IPS-15b (cell line): ENCODE measurements around the gene MSANTD1.

Experiments used
- H3K27me3 ChIP-seq: one replicate; pipeline ENCODE4 v1.6.1; 2013; ENCODE audit warnings: low read length; ENCODE audit not compliant: control insufficient read depth, insufficient read depth
- H3K36me3 ChIP-seq: one replicate; pipeline ENCODE4 v1.6.1; 2013; ENCODE audit warnings: low read length; ENCODE audit not compliant: control insufficient read depth, insufficient read depth
- H3K4me1 ChIP-seq: one replicate; pipeline ENCODE4 v1.6.1; 2013; ENCODE audit warnings: mild to moderate bottlenecking, low read length; ENCODE audit not compliant: control insufficient read depth, insufficient read depth
- H3K4me3 ChIP-seq: one replicate; pipeline ENCODE4 v1.5.1; 2013; ENCODE audit warnings: low read depth, low read length
- H3K9ac ChIP-seq: one replicate; pipeline ENCODE4 v1.6.1; 2013; ENCODE audit warnings: low read depth, mild to moderate bottlenecking, low read length
- H3K9me3 ChIP-seq: one replicate; pipeline ENCODE4 v1.6.1; 2013; ENCODE audit warnings: mild to moderate bottlenecking, low read length; ENCODE audit not compliant: control insufficient read depth, insufficient read depth

The MSANTD1 gene

DNA sequence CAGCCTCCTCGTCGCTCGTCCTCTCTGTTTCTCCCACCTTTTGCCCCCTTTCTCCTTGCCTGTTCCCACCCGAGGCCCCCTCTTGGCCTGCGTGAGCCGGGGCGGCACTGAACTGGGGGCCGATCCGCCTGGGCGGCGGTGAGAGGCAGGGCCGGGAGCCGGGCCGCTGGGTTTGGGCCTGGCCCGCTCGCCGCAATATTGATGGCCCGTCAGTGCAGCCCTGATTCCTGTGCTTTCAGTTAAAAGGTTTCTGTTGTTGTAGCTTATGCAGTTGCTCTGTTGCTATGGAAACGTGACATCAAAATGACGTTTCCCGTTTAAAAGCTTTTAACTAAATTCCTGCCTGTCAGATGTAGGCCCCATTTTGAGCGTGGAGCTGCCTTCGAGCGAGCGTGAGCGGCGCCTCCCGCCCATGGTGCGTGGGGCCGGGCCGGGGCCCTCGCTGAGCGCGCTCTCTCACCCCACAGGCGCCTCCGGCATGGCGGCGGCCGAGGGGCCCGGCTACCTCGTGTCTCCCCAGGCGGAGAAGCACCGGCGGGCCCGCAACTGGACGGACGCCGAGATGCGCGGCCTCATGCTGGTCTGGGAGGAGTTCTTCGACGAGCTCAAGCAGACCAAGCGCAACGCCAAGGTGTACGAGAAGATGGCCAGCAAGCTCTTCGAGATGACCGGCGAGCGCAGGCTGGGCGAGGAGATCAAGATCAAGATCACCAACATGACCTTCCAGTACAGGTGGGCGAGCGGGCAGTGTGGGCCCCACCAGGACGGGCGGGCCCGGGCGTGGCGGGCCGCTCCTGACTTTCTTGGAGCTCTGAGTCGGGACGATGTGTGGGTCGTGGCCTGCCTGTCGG lies at the start of gene MSANTD1:
Gene MSANTD1, plus strand, starts transcription at position 349 of the 851 bp plus-strand sequence. Its CDS starts 64 bp downstream, at position 413.
- Histone ChIP-seq H3K9me3 (no peaks in the 10 kb centered on the region), H3K4me1 (no peaks in the 10 kb centered on the region), H3K36me3 (peaks cover 6% of the 10 kb centered on the region), H3K27me3 (no peaks in the 10 kb centered on the region), H3K4me3 (no peak within 1 kb of the TSS), H3K9ac (no peak within 1 kb of the TSS)

DNA sequence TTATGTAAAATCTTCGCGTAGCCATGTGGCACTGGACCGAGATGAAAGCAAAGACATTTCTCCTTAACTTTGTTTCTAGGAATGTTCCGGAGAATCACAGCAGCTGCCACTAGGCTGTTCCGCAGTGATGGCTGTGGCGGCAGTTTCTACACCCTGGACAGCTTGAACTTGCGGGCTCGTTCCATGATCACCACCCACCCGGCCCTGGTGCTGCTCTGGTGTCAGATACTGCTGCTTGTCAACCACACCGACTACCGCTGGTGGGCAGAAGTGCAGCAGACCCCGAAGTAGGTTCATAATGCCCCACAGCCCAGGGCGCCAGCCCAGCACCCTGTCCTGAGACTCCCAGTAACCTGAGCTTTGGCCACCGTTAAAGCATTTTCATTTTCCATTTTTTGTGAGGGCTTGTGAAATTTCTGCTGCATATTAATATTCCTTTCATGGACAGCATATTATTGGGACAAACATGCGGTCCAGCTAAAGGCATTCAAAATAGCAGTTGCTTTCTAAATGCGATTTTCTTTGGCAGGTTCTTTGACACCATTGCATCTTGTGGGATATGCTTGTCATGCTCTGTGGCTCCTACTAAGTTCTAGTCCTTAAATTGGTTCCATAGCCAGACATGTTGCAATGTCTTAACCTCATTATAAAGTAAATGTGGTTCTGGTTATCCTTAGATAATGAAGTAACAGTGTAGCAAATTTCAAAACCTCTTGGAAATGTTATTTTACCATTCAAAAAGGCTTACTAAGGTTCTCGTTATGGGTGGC lies 49.1 kb upstream of the MSANTD1 start:
- Histone ChIP-seq H3K36me3 (peaks cover 18% of the 10 kb centered on the region), H3K9ac (no peak overlapping the region), H3K4me3 (no peak overlapping the region)

DNA sequence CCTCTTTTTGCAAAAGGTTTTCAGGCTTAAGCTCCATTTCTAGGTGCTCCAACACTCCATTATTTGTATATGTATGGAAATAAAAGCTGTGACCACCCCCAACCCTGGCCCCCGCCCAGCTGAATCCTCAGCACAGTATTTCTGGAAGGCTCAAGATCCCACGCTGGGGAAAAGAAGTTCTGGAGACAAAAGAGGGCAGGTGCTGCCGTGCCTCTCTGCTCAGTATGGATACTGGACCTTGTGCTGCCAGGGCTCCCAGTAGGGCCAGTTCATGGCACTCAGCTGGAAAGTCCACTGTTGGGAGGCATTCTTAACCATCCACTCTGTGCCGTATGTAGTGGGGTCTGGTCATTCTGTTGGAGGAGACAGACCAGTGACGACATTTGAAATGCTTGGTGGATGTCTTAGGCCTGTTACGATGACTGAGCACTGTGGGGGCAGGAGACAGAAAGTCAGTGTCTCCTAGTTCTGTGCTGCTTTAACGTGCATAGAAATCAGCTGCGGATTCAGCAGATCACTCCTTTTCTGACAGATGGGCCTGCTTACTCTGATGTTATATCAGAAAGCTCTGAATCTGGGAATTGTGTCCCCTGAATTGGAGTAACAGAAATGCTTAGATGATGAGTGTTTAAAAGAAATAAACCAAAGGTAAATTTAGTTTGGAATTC lies 48.4 kb upstream of the MSANTD1 start:
- Histone ChIP-seq H3K36me3 (peaks cover 18% of the 10 kb centered on the region), H3K4me1 (no peaks in the 10 kb centered on the region), H3K9ac (no peak overlapping the region), H3K4me3 (no peak overlapping the region), H3K27me3 (no peaks in the 10 kb centered on the region), H3K9me3 (no peaks in the 10 kb centered on the region)

More for the DNA sequence above, 49.1 kb upstream of the MSANTD1 start:
- H3K9me3 ChIP-seq, result no peaks in the 10 kb centered on the region
- H3K27me3 ChIP-seq, result no peaks in the 10 kb centered on the region
- no peaks in the 10 kb centered on the region for H3K4me1 ChIP-seq

DNA sequence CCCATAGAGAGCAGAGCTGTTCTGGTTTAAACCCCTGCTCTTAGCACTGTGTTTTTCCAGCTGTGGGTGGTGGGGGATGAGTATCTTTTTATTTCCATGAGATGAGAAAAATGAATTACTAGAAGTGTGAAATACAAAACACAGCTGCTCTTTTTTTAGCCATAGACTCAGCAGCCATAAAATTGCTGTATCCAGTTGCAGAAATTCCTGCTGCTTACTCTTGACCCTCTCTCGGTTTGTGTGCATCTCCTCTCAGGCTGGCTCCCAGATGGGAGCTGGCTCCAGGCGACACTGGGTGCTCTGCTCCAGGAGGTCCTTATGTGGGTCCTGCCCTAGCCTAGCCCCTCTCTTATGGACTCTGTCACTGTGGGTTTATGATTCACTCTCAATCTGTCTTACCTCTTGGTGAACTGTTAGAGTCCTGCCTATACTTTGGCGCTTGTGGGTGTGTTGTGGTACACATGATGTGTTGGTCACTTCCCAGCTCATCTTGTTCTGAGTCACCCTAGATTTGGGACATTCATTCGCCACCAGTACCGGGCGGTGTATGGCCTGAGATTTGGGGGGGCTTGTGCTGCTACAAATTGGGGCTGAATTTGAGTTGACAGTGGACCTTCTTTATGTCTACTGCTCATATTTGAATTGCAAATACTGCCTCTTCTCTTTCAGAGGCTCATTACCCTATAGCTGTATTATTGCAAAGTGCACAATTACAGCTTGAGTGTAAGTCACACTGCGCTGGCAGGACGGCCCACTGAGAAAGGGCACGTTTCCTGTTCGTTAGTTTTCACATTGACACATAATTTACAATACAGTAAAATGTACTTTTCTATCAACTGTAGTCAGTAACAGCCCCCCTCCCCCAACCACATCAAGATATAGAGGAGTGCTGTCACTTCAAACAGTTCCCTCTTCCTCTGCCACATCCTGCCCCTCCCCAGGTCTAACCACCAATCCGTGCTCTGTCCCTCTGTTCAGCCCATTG lies 46.9 kb upstream of the MSANTD1 start:
- no peak overlapping the region for H3K4me3 ChIP-seq

DNA sequence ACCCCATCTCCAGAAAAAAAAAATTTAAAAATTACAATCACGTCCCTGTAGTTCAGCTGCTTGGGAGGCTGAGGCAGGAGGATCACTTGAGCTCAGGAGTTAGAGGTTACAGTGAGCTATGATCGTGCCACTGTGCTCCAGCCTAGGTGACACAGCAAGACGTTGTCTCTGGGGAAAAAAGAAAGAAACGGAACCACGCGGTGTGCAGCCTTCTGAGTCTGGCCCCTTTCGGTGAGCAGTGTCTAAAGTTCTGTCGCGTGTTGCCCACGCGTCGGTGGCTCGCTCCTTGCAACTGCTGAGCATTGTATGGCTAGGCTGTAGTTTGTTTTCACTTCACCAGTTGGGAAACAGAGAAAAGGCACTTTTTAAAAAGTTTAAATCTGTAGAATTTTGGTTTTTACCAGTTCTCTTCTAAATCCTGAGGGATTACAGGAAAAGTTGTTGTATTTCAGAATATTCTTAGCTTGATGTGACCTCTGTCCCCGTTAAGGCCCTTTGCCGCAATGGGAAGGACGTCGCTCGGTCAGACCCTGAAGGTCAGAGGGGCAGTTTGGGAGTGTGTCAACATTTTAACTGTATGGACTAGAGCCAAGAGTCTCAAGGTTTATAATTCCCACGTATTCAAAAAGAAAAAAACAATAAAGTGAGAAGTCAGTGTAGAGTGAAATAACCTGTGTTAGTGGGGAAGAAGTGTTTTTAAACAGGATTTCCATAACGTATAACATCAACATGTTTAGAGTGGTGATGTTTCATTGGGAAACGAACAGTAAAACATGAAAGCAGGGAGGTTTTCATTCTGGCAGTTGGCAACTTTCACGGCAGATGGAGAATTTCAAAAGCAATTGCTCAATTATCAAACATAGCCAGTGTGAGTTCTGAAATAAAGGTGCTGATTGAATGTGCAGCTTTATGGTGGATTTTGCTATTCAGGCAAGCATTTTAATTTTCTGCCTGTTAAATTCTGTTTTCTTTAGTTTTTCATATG lies 45.8 kb upstream of the MSANTD1 start:
- no peaks in the 10 kb centered on the region for H3K4me1 ChIP-seq
- H3K36me3 ChIP-seq, result peaks cover 19% of the 10 kb centered on the region
- H3K9ac ChIP-seq, result no peak overlapping the region
- H3K4me3 ChIP-seq, result no peak overlapping the region
- no peaks in the 10 kb centered on the region for H3K27me3 ChIP-seq
- H3K9me3 ChIP-seq, result no peaks in the 10 kb centered on the region

More for the DNA sequence above, 46.9 kb upstream of the MSANTD1 start:
- peaks cover 23% of the 10 kb centered on the region for H3K36me3 ChIP-seq
- H3K9ac ChIP-seq, result no peak overlapping the region
- no peaks in the 10 kb centered on the region for H3K4me1 ChIP-seq
- no peaks in the 10 kb centered on the region for H3K27me3 ChIP-seq
- H3K9me3 ChIP-seq, result no peaks in the 10 kb centered on the region

DNA sequence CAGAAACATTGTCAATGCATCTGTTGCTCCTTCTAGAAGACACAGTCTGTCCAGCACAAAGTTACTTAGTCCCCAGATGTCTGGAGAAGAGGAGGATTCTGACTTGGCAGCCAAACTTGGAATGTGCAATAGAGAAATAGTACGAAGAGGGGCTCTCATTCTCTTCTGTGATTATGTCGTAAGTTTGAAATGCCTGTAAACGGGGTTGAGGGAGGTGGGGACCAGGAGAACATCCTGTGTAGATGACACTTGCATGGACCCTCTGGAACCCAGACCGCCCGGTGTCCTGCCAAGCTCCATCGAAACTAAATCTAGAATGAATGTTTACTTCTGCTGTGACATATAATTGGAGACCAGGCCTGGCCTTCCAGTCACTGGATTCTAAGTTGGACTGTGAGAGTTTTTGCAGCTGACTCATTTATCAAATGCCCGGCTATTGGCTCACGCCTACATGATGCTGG lies 45.0 kb upstream of the MSANTD1 start:
- Histone ChIP-seq H3K36me3 (peaks cover 26% of the 10 kb centered on the region), H3K4me1 (no peaks in the 10 kb centered on the region), H3K4me3 (no peak overlapping the region), H3K9me3 (no peaks in the 10 kb centered on the region), H3K27me3 (no peaks in the 10 kb centered on the region), H3K9ac (no peak overlapping the region)

DNA sequence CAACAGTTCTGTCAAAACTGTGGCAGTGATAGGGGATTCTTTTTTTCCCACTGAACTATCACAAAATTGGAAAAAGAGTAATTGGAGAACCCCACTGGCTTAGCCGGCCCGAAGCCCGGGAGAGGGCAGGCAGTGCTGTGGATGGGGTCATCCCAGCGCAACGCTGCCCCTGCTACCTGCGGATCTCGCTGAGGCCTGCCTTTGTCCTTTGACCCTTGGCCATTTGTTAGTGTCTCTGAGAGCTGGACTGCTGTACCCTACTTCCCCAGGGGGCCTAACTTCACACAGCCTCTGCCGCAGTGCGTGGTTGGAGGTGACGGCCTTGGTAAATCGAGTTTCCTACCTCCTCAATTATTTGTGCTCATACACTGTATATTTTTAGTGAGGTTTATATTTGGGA lies 43.0 kb upstream of the MSANTD1 start:
- Histone ChIP-seq H3K4me1 (no peaks in the 10 kb centered on the region), H3K36me3 (peaks cover 26% of the 10 kb centered on the region), H3K9ac (no peak overlapping the region), H3K27me3 (no peaks in the 10 kb centered on the region), H3K9me3 (no peaks in the 10 kb centered on the region), H3K4me3 (no peak overlapping the region)

DNA sequence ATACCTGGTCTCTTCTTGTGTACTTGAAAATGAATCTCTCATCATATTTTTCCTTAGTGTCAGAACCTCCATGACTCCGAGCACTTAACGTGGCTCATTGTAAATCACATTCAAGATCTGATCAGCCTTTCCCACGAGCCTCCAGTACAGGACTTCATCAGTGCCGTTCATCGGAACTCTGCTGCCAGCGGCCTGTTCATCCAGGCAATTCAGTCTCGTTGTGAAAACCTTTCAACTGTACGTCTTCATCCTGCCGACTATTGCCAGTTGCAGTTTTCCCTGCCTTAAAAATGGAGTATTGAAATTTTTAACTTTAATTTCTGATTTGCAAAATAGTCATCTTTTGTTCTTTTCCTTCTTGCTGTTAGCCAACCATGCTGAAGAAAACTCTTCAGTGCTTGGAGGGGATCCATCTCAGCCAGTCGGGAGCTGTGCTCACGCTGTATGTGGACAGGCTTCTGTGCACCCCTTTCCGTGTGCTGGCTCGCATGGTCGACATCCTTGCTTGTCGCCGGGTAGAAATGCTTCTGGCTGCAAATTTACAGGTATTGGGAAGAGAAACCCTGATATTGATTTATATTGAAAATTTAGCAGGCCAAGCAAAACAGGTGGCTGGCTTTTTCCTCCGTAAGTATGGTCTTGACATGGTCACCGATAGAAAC lies 42.4 kb upstream of the MSANTD1 start:
- Histone ChIP-seq H3K9ac (no peak overlapping the region), H3K27me3 (no peaks in the 10 kb centered on the region), H3K36me3 (peaks cover 26% of the 10 kb centered on the region), H3K4me1 (no peaks in the 10 kb centered on the region), H3K9me3 (no peaks in the 10 kb centered on the region), H3K4me3 (no peak overlapping the region)

DNA sequence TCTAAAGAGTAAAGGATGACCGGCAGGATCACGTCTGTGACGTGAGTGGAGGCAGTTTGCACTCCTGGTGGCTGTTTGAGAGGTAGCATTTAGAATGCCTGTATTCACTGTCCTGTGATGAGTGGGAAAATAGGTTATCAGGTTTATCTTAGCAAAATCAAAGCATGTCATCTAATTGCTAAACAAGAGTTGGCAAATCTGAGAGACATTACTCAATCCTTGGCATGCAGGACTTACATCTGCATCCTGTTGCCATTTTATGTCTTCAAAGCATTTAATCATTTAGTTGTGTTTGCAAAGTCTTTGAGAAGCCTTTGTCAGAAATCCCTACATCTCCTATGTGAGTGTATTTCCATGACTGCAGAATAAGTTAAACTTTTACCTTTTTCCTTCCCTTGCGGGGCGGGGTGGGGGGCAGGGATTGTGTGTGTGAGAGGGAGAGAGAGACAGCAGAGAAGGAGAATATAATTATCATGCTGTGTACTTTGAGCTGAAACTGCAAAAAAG lies 41.4 kb upstream of the MSANTD1 start:
- Histone ChIP-seq H3K4me1 (no peaks in the 10 kb centered on the region), H3K9ac (no peak overlapping the region), H3K36me3 (peaks cover 32% of the 10 kb centered on the region), H3K27me3 (no peaks in the 10 kb centered on the region), H3K9me3 (no peaks in the 10 kb centered on the region), H3K4me3 (no peak overlapping the region)
